Measurements from ENCODE around the gene FRMD5.

- TF ChIP-seq CTCF (IDR thresholded peaks at IDR 0.05; ENCODE audit: low read depth, low read length) (no peak), EZH2phosphoT487 (IDR thresholded peaks at IDR 0.05; ENCODE audit: low read depth) (no peak)
Measured at GRCh38 chr15:43845421-43845820, 349.6 kb downstream of the FRMD5 start.

Measured in OCI-LY3 (cell line).